H1 (cell line): ENCODE measurements around the gene HEBP1. TPM values are rescaled to one million over a fixed set of nuclear protein-coding genes. Genes with fewer than 3 reads are reported as not detected.

Experiments
- CTCF ChIA-PET: fragments of 300-600 bp; sonication (Branson Sonifier 250); formaldehyde crosslinking; loops from one replicate; lab custom pipeline; 2021; ENCODE audit not compliant: partially characterized antibody; lab: Charles Lee
- POLR2A ChIA-PET: fragments of 300-600 bp; sonication (Branson Sonifier 250); formaldehyde crosslinking; loops from one replicate; lab custom pipeline; 2021; ENCODE audit warnings: inconsistent platforms; ENCODE audit not compliant: partially characterized antibody; lab: Charles Lee
- DNase-seq, 2 experiments: peaks; one replicate each; pipeline versions ENCODE4 v3.0.0 to v3.0.0-alpha.2; 2010 to 2022; ENCODE audit warnings: low spot score in 2 of 2, low read depth in 1 of 2, mixed read lengths in 1 of 2
- FAIRE-seq: peaks from 2 replicates; lab custom pipeline; 2011; peaks lifted over from hg19 to GRCh38; lab: Jason Lieb, UNC
- H2AFZ ChIP-seq: 2 replicates; pipeline ENCODE4 v1.8.1; 2012; ENCODE audit warnings: low read length, inconsistent platforms
- H2AK5ac ChIP-seq: 2 replicates; pipeline ENCODE4 v1.6.1; 2013; ENCODE audit warnings: low read depth, low read length
- H2BK120ac ChIP-seq: replicated peaks from 2 replicates; pipeline ENCODE3; 2013; ENCODE audit warnings: low read depth, low read length, inconsistent platforms
- H2BK12ac ChIP-seq: 2 replicates; pipeline ENCODE4 v1.6.1; 2013; ENCODE audit warnings: low read depth, low read length
- H2BK15ac ChIP-seq: 2 replicates; pipeline ENCODE4 v1.6.1; 2013; ENCODE audit warnings: low read length
- H2BK20ac ChIP-seq: 2 replicates; pipeline ENCODE4 v1.6.1; 2013; ENCODE audit warnings: low read length
- H2BK5ac ChIP-seq: 2 replicates; pipeline ENCODE4 v1.6.1; 2013; ENCODE audit warnings: low read depth, low read length
- H3K14ac ChIP-seq: 2 replicates; pipeline ENCODE4 v1.6.1; 2013; ENCODE audit warnings: inconsistent platforms; ENCODE audit not compliant: insufficient read length
- H3K18ac ChIP-seq: 2 replicates; pipeline ENCODE4 v1.6.1; 2013; ENCODE audit warnings: low read length; ENCODE audit errors: extremely low read depth
- H3K23ac ChIP-seq: 2 replicates; pipeline ENCODE4 v1.6.1; 2013; ENCODE audit warnings: inconsistent platforms; ENCODE audit not compliant: insufficient read length
- H3K23me2 ChIP-seq: 2 replicates; pipeline ENCODE4 v1.6.1; 2013; ENCODE audit warnings: low read depth, low read length
- H3K27ac ChIP-seq: 2 replicates; pipeline ENCODE4 v1.6.1; 2011; ENCODE audit warnings: low read depth, low read length, inconsistent platforms
- H3K27me3 ChIP-seq, 4 experiments: replicated peaks in 1 of 4; 1 replicate in 1 of 4; 2 replicates in 3 of 4; pipeline versions ENCODE4 v1.6.1 to v1.8.1; 2011 to 2013; ENCODE audit warnings: low read length in 3 of 4, mild to moderate bottlenecking in 3 of 4, inconsistent platforms in 2 of 4, mixed read lengths in 2 of 4, moderate library complexity in 1 of 4; ENCODE audit not compliant: control insufficient read depth in 3 of 4, insufficient read depth in 3 of 4; ENCODE audit errors: extremely low read depth in 1 of 4
- H3K36me3 ChIP-seq, 4 experiments: 2 replicates each; pipeline versions ENCODE4 v1.6.1 to v1.8.1; 2011 to 2013; ENCODE audit warnings: mild to moderate bottlenecking in 4 of 4, low read length in 3 of 4, moderate library complexity in 2 of 4, control low read depth in 1 of 4, inconsistent platforms in 1 of 4; ENCODE audit not compliant: insufficient read depth in 4 of 4, control insufficient read depth in 2 of 4
- H3K4ac ChIP-seq: replicated peaks from 2 replicates; pipeline ENCODE3; 2013; ENCODE audit warnings: low read length, low read depth, mixed read lengths, inconsistent platforms; ENCODE audit not compliant: insufficient read length
- H3K4me1 ChIP-seq, 4 experiments: replicated peaks in 1 of 4; 1 replicate in 1 of 4; 2 replicates in 3 of 4; pipeline versions ENCODE4 v1.6.1 to v1.8.1; 2011 to 2013; ENCODE audit warnings: low read length in 3 of 4, inconsistent platforms in 2 of 4, mixed read lengths in 1 of 4; ENCODE audit not compliant: insufficient read depth in 4 of 4, control insufficient read depth in 3 of 4
- H3K4me2 ChIP-seq, 2 experiments: 2 replicates each; pipeline versions ENCODE4 v1.6.1 to v1.8.1; 2011 to 2013; ENCODE audit warnings: low read depth in 2 of 2, low read length in 2 of 2, control low read depth in 1 of 2, inconsistent platforms in 1 of 2, mild to moderate bottlenecking in 1 of 2; ENCODE audit not compliant: insufficient read depth in 1 of 2
- H3K4me3 ChIP-seq, 4 experiments: fragments of 200-600, 300-600 bp in 1 of 4; sonication (generic), shearing (Covaris generic), sonication (Bioruptor Twin) in 1 of 4; 2 replicates each; pipeline versions ENCODE4 v1.5.1 to v1.8.1; 2011 to 2016; ENCODE audit warnings: low read length in 4 of 4, low read depth in 3 of 4, control low read depth in 2 of 4, inconsistent platforms in 2 of 4, mild to moderate bottlenecking in 2 of 4, mixed read lengths in 1 of 4, moderate library complexity in 1 of 4; ENCODE audit not compliant: insufficient read depth in 2 of 4; ENCODE audit errors: extremely low read depth in 1 of 4
- H3K56ac ChIP-seq: replicated peaks from 2 replicates; pipeline ENCODE3; 2013; ENCODE audit warnings: low read depth, mild to moderate bottlenecking, mixed read lengths, low read length, inconsistent platforms; ENCODE audit not compliant: insufficient read length
- H3K79me1 ChIP-seq: 2 replicates; pipeline ENCODE4 v1.6.1; 2013; ENCODE audit warnings: low read depth, low read length, control low read depth
- H3K79me2 ChIP-seq, 2 experiments: 2 replicates each; pipeline versions ENCODE4 v1.6.1 to v1.8.1; 2012 to 2013; ENCODE audit warnings: low read length in 2 of 2, mild to moderate bottlenecking in 2 of 2, inconsistent platforms in 1 of 2; ENCODE audit not compliant: insufficient read depth in 2 of 2, control insufficient read depth in 1 of 2
- H3K9ac ChIP-seq, 4 experiments: replicated peaks in 1 of 4; 1 replicate in 1 of 4; 2 replicates in 3 of 4; pipeline versions ENCODE4 v1.6.1 to v1.8.1; 2011 to 2013; ENCODE audit warnings: low read depth in 3 of 4, low read length in 3 of 4, control low read depth in 2 of 4, mild to moderate bottlenecking in 2 of 4, moderate library complexity in 2 of 4, inconsistent platforms in 1 of 4; ENCODE audit errors: extremely low read depth in 1 of 4
- H3K9me3 ChIP-seq, 2 experiments: 2 replicates each; pipeline versions ENCODE4 v1.6.1 to v1.8.1; 2012 to 2013; ENCODE audit warnings: mild to moderate bottlenecking in 2 of 2, moderate library complexity in 2 of 2, control low read depth in 1 of 2, inconsistent platforms in 1 of 2, low read depth in 1 of 2, low read length in 1 of 2, mixed read lengths in 1 of 2; ENCODE audit not compliant: insufficient read depth in 2 of 2
- H4K20me1 ChIP-seq, 2 experiments: replicated peaks in 1 of 2; 2 replicates each; pipeline versions ENCODE3 to v1.8.1; 2011 to 2013; ENCODE audit warnings: inconsistent platforms in 2 of 2, low read length in 2 of 2, mild to moderate bottlenecking in 1 of 2; ENCODE audit not compliant: insufficient read depth in 2 of 2, control insufficient read depth in 1 of 2
- H4K5ac ChIP-seq: 2 replicates; pipeline ENCODE4 v1.6.1; 2013; ENCODE audit warnings: low read length, low read depth, mixed read lengths, inconsistent platforms; ENCODE audit not compliant: insufficient read length
- H4K8ac ChIP-seq: 2 replicates; pipeline ENCODE4 v1.8.0; 2013; ENCODE audit warnings: mild to moderate bottlenecking, moderate library complexity, low read length, inconsistent platforms; ENCODE audit not compliant: insufficient read depth; ENCODE audit errors: extremely low read depth
- H4K91ac ChIP-seq: replicated peaks from 2 replicates; pipeline ENCODE3; 2013; ENCODE audit warnings: low read length, mixed read lengths, inconsistent platforms; ENCODE audit not compliant: insufficient read length
- CBX5 ChIP-seq: fragments of 300-800, 300-1000 bp; sonication (generic); IDR thresholded peaks from 2 replicates; pipeline ENCODE4 v1.7.1; 2016; ENCODE audit warnings: antibody characterized with exemption, low read length, low read depth
- KDM1A ChIP-seq: fragments of 200-600, 300-600 bp; sonication (generic); IDR thresholded peaks from 2 replicates; pipeline ENCODE4 v1.7.1; 2016; ENCODE audit warnings: mild to moderate bottlenecking, low read length, borderline replicate concordance
- MAFK ChIP-seq: IDR thresholded peaks from 2 replicates; pipeline ENCODE4 v1.6.1; 2012; ENCODE audit warnings: low read depth, mild to moderate bottlenecking, improper control_type of control experiment, low read length
- NANOG ChIP-seq: IDR thresholded peaks from 2 replicates; pipeline ENCODE4 v1.6.1; 2011; ENCODE audit warnings: low read length, low read depth, mild to moderate bottlenecking, inconsistent platforms; ENCODE audit not compliant: insufficient read depth, poor library complexity, severe bottlenecking
- PHF8 ChIP-seq: fragments of 200-600 bp; sonication (generic); conservative IDR thresholded peaks from 2 replicates; pipeline ENCODE4 v1.7.1; 2012; ENCODE audit warnings: low read depth, mild to moderate bottlenecking, inconsistent platforms, low read length, moderate library complexity
- ZNF274 ChIP-seq: IDR thresholded peaks from 2 replicates; pipeline ENCODE4 v1.7.0; 2012; ENCODE audit warnings: low read length, borderline replicate concordance; ENCODE audit errors: extremely low read depth
- WGBS, 2 experiments: shearing (Covaris generic) in 1 of 2; methylation state at CpG; one replicate each; pipeline versions ENCODE4 v1.1.6 to v1.1.7; 2013 to 2015; ENCODE audit warnings: low lambda C conversion rate in 2 of 2, mixed read lengths in 2 of 2, inconsistent platforms in 1 of 2, low coverage in 1 of 2, missing lambda C conversion rate in 1 of 2; ENCODE audit not compliant: insufficient replicate concordance in 2 of 2, insufficient coverage in 1 of 2, insufficient read length in 1 of 2; ENCODE audit errors: extremely low coverage in 1 of 2, missing lambda C conversion rate in 1 of 2; 5-methylcytosine and 5-hydroxymethylcytosine counted together
- polyA plus RNA-seq, 7 experiments: library from polyadenylated mRNA; depleted of rRNA in 3 of 7; stranded (reverse) in 5 of 7; unstranded in 2 of 7; fragments of >200 nt in 5 of 7; fragments of 200-250 nt in 2 of 7; gene quantifications; 1 replicate in 5 of 7; 2 replicates in 1 of 7; 4 replicates in 1 of 7; pipeline versions ENCODE4 v1.2.1 to v1.2.3, GENCODE V29; 2011 to 2013; ENCODE audit warnings: missing spikeins in 2 of 7, mixed read lengths in 2 of 7
- total RNA-seq: library from RNA; stranded (reverse); fragmentation: NEBNext Ultra II Directional; extraction: Animal tissue kit (Norgen Biotek cat#: 25700); gene quantifications from 2 replicates; pipeline ENCODE4 v1.2.1, GENCODE V29; 2021

Gene HEBP1
- total and polyA plus RNA-seq, 2 of the 8 experiments (the other 6 are each of a cell fraction or from before 2014, with no cell fraction given) = 30.8 to 56.1 TPM

GRCh38 chr12:13004986-13005385 lies 4.9 kb upstream of the HEBP1 start:
- H3K36me3 ChIP-seq = 0 out of 8 replicates have a peak, but pooled peaks cover 0 to 2% (median 0%) of the 10 kb centered on the region in 4 experiments
- no peak overlapping the region for H3K27ac ChIP-seq
- peaks cover 0 to 14% of the 10 kb centered on the region in 2 experiments; a peak in 1 of 4 replicates for H3K79me2 ChIP-seq
- peaks cover 0 to 15% (median 6%) of the 10 kb centered on the region in 4 experiments; a peak in 4 of 7 replicates for H3K27me3 ChIP-seq
- H3K18ac ChIP-seq = peak overlapping the region; percentile 57; the same call in 1 of the 2 replicates
- no peak overlapping the region for H3K4me3 ChIP-seq
- peak overlapping the region; percentile 20 for H4K91ac ChIP-seq
- ChIA-PET CTCF (interaction anchor here (0.6 to 2.0 kb wide), 5 partner anchors 20 to 263 kb away, joined by 3 to 5 read pairs (median 3); partner anchors contain the start of gene FAM234B), POLR2A (no interaction called here)
- no peak overlapping the region for H3K23ac ChIP-seq
- DNase-seq (no peak), FAIRE-seq (no peak)
- peaks cover 8 to 22% (median 16%) of the 10 kb centered on the region in 4 experiments for H3K4me1 ChIP-seq
- 42% methylated on average over 3 of the region's 3 CpGs; no CpG with 5 or more reads in 1 of the 2 experiments for WGBS, 2 experiments
- no peaks in the 10 kb centered on the region for H3K9me3 ChIP-seq
- H3K9ac ChIP-seq = no peak overlapping the region
- H4K5ac ChIP-seq = no peak overlapping the region
- no peak overlapping the region for H2AFZ ChIP-seq
- H2BK12ac ChIP-seq = no peak overlapping the region
- H2BK20ac ChIP-seq = peak overlapping the region; percentile 24; the same call in 1 of the 2 replicates
- H2BK5ac ChIP-seq = peak overlapping the region; percentile 82; the same call in 1 of the 2 replicates
- no peak overlapping the region for H4K8ac ChIP-seq
- TF ChIP-seq PHF8 (no peak), KDM1A (no peak), CBX5 (no peak), NANOG (no peak), MAFK (no peak), ZNF274 (no peak)
- peak overlapping the region; percentile 80 for H2BK120ac ChIP-seq
- peak overlapping the region in 1 of 2 experiments; percentile 54; a peak in 1 of 4 replicates for H3K4me2 ChIP-seq
- no peak overlapping the region for H2AK5ac ChIP-seq
- H3K79me1 ChIP-seq = no peaks in the 10 kb centered on the region; the same call in 1 of the 2 replicates
- H3K23me2 ChIP-seq = peaks cover 8% of the 10 kb centered on the region
- no peak overlapping the region for H3K56ac ChIP-seq
- no peak overlapping the region for H2BK15ac ChIP-seq
- H3K4ac ChIP-seq = peak overlapping the region; percentile 25
- no peaks in the 10 kb centered on the region for H4K20me1 ChIP-seq
- no peak overlapping the region for H3K14ac ChIP-seq
